ENCODE data around the gene ASTE1.
"Not testable (repeated sequence)": the region's sequence is repeated elsewhere in the genome, so short reads cannot be mapped to it uniquely, and the experiment has no call there.

The ASTE1 gene

GRCh38 chr3:131008326-131008725, 18.3 kb downstream of the ASTE1 start:
- no peak for DNase-seq (ENCODE audit: low read depth in 2 of 2)

- DNase-seq (ENCODE audit: low read depth in 2 of 2), result no peak
These were observed 18.8 kb downstream of the ASTE1 start for GRCh38 chr3:131007782-131008181.

DNA sequence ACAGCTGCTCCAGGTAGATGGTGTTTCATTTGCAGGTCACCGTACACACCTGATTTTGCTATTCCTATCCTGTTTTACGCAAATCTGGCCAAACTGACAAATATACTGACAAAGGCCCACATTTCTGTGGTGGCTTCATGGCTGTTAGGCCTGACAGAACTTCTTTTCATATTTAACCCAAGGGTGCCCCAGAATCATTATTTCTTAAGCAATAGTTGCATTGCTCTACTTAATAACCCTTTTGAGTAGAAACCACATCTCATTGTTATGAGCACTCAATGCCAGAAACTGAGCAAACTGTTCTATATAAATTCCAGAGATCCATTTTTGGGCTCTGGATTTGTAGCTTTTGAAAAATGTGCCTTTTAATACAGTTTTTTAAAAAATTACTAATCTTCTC, 19.4 kb downstream of the ASTE1 start:
- no peak for DNase-seq (ENCODE audit: low read depth in 2 of 2)

DNA sequence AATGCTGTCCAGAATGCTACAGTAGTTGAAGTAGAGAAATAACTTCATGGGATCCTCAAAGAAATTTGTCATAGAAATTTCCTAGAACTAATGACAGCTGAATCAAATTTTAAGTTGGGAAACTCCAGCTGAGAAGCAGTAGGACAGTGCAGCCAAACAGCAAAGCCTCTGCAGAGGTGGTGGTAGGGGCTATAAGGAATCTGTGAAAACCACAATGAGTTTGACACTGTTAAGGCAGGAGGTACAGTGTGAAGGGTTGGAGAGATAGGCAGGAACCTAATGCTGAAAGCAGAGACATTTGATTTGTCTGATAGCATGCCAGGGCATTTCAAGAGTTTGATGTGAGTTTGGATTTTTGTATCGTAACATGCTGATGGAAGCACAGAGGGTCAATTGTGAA, 22.0 kb downstream of the ASTE1 start:
- no peak for DNase-seq (ENCODE audit: low read depth in 2 of 2)

DNA sequence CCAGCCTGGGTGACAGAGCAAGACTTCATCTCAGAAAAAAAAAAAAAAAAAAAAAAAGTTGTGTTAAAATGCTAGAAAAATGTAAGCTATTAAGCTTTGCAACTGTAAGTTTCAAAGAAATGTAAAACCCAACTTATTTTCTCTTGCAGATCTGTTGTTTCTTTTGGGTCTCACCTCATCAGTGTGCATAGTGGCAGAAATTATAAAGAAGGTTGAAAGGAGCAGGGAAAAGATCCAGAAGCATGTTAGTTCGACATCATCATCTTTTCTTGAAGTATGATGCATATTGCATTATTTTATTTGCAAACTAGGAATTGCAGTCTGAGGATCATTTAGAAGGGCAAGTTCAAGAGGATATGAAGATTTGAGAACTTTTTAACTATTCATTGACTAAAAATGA, 25.6 kb downstream of the ASTE1 start:
- no peak for DNase-seq (ENCODE audit: low read depth in 2 of 2)

- DNase-seq (ENCODE audit: low read depth in 2 of 2), result no peak
These were observed 29.3 kb downstream of the ASTE1 start for GRCh38 chr3:130997289-130997688.

DNA sequence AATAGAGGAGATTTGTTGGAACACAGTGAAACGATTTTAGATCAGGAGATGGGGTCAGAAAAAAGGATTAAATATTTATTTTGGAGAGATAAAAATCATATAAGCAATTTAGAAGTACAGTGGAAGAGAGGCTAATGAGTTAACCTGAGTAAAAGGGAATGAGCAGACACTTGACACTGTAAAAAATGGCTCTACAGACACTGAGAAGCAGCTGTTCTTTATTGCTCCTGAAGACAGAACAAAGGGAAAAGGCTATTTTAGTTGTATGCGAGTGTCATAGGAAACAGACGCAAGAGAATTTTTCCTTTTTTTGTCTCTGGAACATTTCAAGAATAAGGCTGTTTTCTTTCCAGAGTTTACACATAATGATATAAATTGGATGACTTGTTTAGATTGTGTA, 34.3 kb downstream of the ASTE1 start:
- no peak for DNase-seq (ENCODE audit: low read depth in 2 of 2)

DNA sequence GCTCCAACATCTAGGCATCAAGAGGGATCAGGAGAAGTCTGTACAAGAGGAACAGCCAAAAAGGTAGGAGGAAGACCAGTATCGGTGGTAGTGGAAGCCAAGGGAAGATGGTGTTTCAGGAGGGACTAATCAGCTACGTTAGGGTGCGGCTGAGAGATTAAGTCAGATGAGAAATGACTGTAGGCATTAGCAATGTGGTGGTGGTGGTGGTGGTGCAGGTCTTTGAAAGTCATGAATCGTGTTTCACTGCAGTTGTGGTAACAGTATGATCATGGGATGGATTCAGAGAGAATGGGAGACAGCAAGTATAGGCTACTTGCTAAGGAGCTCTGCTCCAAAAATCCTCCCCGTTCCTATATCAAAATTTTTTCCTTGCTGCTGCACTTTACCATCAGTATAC, 35.5 kb downstream of the ASTE1 start:
- DNase-seq (ENCODE audit: low read depth in 2 of 2), result no peak

GRCh38 chr3:130990282-130990681, 36.3 kb downstream of the ASTE1 start:
- no peak for DNase-seq (ENCODE audit: low read depth in 2 of 2)

DNA sequence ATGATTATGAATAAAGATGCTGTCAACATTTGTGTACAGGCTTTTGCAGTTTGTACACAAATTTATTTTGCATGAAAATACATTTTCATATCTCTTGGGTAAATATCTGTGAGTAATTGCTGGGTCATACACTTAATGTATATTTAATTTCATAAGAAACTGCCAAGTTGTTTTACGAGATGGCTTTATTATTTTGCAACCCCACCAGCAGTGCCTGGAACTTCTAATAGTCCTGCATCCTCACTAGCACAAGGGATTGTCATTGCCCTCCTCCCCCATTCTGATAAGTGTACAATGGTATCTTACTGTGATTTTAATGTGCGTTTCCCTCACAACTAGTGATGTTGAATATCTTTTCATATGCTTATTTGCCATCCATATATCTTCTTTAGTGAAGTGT, 45.2 kb downstream of the ASTE1 start:
- DNase-seq (ENCODE audit: low read depth in 2 of 2), result no peak

GRCh38 chr3:130979117-130979516, 47.5 kb downstream of the ASTE1 start:
- DNase-seq (ENCODE audit: low read depth in 2 of 2), result no peak

- DNase-seq (ENCODE audit: low read depth in 2 of 2), result no peak
These were observed 49.9 kb downstream of the ASTE1 start for GRCh38 chr3:130976706-130977105.

DNA sequence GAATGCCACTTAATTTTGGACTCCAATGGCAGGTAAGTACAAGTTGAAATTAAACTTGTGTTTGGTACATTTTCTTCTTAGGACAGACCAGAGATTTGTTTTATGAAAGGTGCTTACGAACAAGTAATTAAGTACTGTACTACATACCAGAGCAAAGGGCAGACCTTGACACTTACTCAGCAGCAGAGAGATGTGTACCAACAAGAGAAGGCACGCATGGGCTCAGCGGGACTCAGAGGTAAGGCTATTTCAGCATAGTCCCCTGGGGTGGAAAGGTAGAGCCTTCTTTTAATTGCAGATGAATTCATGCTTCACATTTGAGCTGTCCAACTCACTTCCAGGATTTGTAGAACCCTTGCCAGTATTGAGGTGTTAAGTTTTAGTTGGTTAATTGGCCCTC, 51.4 kb downstream of the ASTE1 start:
- no peak for DNase-seq (ENCODE audit: low read depth in 2 of 2)

GRCh38 chr3:130974201-130974600, 52.4 kb downstream of the ASTE1 start:
- no peak for DNase-seq (ENCODE audit: low read depth in 2 of 2)

DNA sequence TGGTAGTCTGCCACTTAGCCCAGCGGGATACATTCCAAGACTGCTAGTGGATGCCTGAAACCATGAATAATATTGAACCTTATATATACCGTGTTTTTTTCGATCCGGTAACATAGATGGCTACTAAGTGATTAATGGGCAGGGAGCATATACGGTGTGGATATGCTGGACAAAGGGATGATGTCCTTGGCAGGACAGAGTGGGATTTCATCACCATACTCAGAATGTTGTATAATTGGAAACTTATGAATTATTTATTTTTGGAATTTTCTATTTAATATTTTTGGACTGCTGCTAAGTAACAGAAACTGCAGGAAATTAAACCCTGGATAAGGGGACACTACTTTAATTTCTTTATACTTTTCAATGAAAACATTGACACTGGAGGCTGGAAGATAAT, 53.2 kb downstream of the ASTE1 start:
- no peak for DNase-seq (ENCODE audit: low read depth in 2 of 2)

- DNase-seq (ENCODE audit: low read depth in 2 of 2), result not testable (repeated sequence)
These were observed 54.0 kb downstream of the ASTE1 start for GRCh38 chr3:130972592-130972991.

DNA sequence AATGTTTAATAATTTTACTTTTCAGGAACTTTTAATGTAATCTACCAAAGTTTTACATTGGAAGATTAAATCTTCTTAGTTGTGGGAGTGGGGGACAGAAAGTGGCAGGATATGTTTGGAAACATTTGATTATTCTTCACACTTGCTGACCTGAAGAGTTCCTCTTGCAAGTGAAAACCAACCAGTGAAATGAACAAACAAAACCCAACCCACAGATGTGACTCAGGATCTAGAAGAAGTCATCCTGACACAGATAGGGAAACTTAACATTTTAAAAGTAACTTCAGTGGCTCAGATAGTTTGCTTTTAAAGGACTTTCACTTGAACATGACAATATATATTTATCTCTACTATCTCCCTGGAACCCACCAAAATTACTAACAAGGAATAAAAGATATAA, 55.4 kb downstream of the ASTE1 start:
- no peak for DNase-seq (ENCODE audit: low read depth in 2 of 2)

DNA sequence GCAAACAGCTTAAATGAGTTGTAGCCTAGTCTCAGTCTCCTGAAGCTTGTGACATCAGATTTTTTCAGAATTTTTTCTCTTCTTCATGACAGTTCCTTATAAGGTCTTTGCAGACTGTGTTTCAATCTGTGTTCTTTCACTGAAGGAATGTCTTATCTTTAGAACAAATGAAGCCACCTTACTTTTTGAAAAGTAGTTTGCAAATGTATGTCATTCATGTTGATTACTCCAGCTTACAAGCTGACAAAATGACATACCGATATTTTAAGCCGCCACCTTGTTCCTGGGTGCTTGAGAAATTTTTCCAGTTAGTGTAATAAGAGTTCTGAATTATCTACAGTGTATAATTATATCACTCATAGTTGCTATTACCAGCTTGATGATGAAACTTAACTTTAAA, 57.0 kb downstream of the ASTE1 start:
- DNase-seq (ENCODE audit: low read depth in 2 of 2), result no peak

DNA sequence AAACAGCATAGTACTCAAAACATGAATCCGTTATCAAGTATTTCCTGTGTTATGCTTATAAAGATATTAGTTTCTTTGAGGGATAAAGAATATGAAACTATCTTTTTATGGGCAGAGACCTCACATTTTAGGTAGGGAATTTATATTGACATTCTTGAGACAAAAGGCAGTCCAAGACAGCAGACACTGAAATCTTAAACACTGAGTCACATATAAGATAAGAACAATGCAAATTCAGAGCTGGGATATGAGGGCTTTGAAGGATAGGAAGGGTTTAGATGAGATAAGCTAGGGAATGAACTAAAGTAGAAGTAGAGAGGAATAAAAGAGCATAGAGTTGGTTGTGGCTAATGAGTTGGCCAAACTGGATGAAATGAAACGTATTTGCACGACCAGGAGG, 58.4 kb downstream of the ASTE1 start:
- no peak for DNase-seq (ENCODE audit: low read depth in 2 of 2)

DNA sequence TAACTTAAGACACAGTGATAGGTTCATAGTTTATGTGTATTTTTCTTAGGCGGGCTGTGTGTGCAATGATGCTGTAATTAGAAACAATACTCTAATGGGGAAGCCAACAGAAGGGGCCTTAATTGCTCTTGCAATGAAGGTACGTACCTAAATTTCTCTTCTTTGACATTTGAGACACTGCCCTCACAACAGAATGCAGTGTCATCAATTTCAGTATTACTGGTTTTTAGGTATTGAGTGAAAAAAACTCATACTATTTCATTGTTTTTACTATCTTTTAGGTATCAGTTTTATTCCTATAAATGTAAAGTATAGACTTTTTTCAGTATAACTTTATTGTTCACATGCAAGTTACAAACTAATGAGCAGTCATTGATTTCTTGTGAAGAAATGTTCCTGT, 59.3 kb downstream of the ASTE1 start:
- DNase-seq (ENCODE audit: low read depth in 2 of 2), result no peak

DNA sequence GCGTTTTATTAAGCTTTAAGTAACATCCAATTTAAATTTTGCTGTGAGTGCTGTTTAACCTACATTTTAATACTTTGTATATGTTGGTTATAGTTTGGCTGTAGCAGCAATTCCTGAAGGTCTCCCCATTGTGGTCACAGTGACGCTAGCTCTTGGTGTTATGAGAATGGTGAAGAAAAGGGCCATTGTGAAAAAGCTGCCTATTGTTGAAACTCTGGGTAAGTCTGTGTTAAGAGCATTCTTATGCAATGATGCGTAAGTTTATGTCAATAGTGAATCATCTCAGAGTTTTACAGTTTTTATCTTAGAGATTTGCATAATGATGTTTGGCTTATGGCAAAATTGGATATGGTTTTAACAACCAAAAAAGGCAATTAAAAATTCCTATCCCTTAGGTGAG, 62.7 kb downstream of the ASTE1 start:
- no peak for DNase-seq (ENCODE audit: low read depth in 2 of 2)
